ENCODE results near the gene EIF3I.

GRCh38 chr1:32208469-32208868 lies 13.7 kb upstream of the EIF3I start:
- TF ChIP-seq CTCF (IDR thresholded peaks at IDR 0.05) (no peak), ZFX (IDR thresholded peaks at IDR 0.05; ENCODE audit: borderline replicate concordance) (no peak)

All from 22Rv1 (cell line).